ENCODE measurements around the gene NT5C1A.
A peak's percentile ranks its signal among the peaks of the same experiment; 100 is the strongest.

Gene NT5C1A

GRCh38 chr1:39680751-39681150 is 8.8 kb upstream of the NT5C1A start:
- no peak overlapping the region for H3K27ac ChIP-seq (ENCODE audit: insufficient read depth, low read depth, low read length, poor library complexity, severe bottlenecking)
- H3K4me1 ChIP-seq (ENCODE audit: control insufficient read depth, insufficient read depth, low read length), result no peaks in the 10 kb centered on the region
- WGBS, 2 experiments, result 80 to 81% methylated on average over 4 of the region's 4 CpGs
- peaks cover 88% of the 10 kb centered on the region for H3K27me3 ChIP-seq (ENCODE audit: control insufficient read depth, insufficient read depth, low read length, poor library complexity, severe bottlenecking)
- no peak overlapping the region for H3K4me3 ChIP-seq (ENCODE audit: insufficient read depth, low read depth, low read length)
- H3K9me3 ChIP-seq (ENCODE audit: control insufficient read depth, low read length), result no peaks in the 10 kb centered on the region
- H3K36me3 ChIP-seq (ENCODE audit: control insufficient read depth, insufficient read depth, low read length), result no peaks in the 10 kb centered on the region

DNA sequence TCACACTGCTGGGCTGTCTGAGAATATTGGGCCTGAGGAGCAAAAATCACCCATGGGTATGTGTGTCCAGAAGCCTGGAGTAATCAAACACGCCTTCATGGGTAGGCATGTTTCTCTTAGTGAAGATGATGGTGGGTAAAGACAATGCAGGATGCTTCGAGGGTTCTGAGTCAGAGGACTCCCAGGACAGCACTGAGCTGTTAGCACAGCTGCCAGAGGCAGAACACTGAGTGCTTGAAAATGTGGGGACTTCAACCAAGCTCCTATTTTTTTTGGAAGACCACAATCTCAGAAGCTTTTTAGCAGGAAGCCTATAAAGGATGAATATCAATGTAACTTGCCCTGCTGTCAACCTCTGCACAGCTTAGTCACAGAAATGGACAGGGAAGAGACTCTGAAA is 7.9 kb upstream of the NT5C1A start:
- Histone ChIP-seq H3K4me3 (ENCODE audit: insufficient read depth, low read depth, low read length) (no peak overlapping the region), H3K27ac (ENCODE audit: insufficient read depth, low read depth, low read length, poor library complexity, severe bottlenecking) (no peak overlapping the region), H3K36me3 (ENCODE audit: control insufficient read depth, insufficient read depth, low read length) (no peaks in the 10 kb centered on the region), H3K9me3 (ENCODE audit: control insufficient read depth, low read length) (no peaks in the 10 kb centered on the region), H3K27me3 (ENCODE audit: control insufficient read depth, insufficient read depth, low read length, poor library complexity, severe bottlenecking) (peaks cover 89% of the 10 kb centered on the region), H3K4me1 (ENCODE audit: control insufficient read depth, insufficient read depth, low read length) (no peaks in the 10 kb centered on the region)
- WGBS, 2 experiments, result 38 to 60% methylated on average over 2 of the region's 2 CpGs

DNA sequence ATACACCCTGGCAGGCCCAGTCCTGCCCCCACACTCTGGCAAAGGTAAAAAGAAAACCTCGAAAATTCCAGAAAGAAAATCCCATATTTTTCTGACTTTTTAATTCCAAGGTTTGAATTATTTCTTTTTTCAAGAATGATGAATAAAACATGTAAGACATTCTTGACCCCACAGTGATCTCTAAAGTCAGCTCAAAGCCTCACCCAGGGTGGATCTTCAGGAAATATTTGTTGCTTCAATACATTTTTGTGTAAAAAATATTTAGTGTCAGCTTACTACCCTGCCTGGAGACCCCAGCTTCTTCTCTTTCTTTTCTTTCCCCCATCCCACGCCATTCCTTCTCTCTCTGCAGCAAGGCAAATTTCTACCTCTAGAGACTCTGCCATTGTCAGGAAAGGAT is 7.0 kb upstream of the NT5C1A start:
- H3K36me3 ChIP-seq (ENCODE audit: control insufficient read depth, insufficient read depth, low read length), result no peaks in the 10 kb centered on the region
- no peaks in the 10 kb centered on the region for H3K9me3 ChIP-seq (ENCODE audit: control insufficient read depth, low read length)
- H3K4me1 ChIP-seq (ENCODE audit: control insufficient read depth, insufficient read depth, low read length), result no peaks in the 10 kb centered on the region
- WGBS, 2 experiments, result 50 to 77% methylated on average over 1 to 2 of the region's 2 CpGs
- H3K27ac ChIP-seq (ENCODE audit: insufficient read depth, low read depth, low read length, poor library complexity, severe bottlenecking), result no peak overlapping the region
- H3K4me3 ChIP-seq (ENCODE audit: insufficient read depth, low read depth, low read length), result no peak overlapping the region
- H3K27me3 ChIP-seq (ENCODE audit: control insufficient read depth, insufficient read depth, low read length, poor library complexity, severe bottlenecking), result peaks cover 89% of the 10 kb centered on the region

DNA sequence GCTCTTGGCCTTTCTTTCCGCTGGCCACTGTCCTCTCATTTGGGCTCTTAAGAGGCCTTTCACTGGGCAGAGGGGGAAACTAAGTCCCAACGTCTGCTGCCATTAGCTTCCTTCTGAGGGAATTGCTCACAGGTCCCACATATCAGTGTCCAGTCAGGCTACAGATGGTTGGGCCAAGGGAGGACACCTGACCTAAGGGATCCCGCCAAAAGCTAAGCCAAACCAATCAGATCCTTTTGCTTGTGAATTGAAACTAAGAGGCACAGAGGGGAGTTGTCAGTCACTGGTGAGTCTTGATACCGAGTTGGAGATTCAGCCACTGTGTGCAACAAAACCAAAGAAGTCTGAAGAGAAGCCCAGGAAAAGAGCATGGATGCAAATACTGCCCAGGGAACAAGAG is 5.7 kb upstream of the NT5C1A start:
- no peaks in the 10 kb centered on the region for H3K9me3 ChIP-seq (ENCODE audit: control insufficient read depth, low read length)
- H3K4me1 ChIP-seq (ENCODE audit: control insufficient read depth, insufficient read depth, low read length), result no peaks in the 10 kb centered on the region
- WGBS, 2 experiments, result 65 to 71% methylated on average over 4 of the region's 4 CpGs
- no peaks in the 10 kb centered on the region for H3K36me3 ChIP-seq (ENCODE audit: control insufficient read depth, insufficient read depth, low read length)
- peaks cover 89% of the 10 kb centered on the region for H3K27me3 ChIP-seq (ENCODE audit: control insufficient read depth, insufficient read depth, low read length, poor library complexity, severe bottlenecking)
- H3K27ac ChIP-seq (ENCODE audit: insufficient read depth, low read depth, low read length, poor library complexity, severe bottlenecking), result no peak overlapping the region
- H3K4me3 ChIP-seq (ENCODE audit: insufficient read depth, low read depth, low read length), result no peak overlapping the region

GRCh38 chr1:39676948-39677548 is 5.1 kb upstream of the NT5C1A start:
- no peaks in the 10 kb centered on the region for H3K9me3 ChIP-seq (ENCODE audit: control insufficient read depth, low read length)
- no peak overlapping the region for H3K4me3 ChIP-seq (ENCODE audit: insufficient read depth, low read depth, low read length)
- WGBS, 2 experiments, result 80 to 82% methylated on average over 6 of the region's 6 CpGs
- peaks cover 89% of the 10 kb centered on the region for H3K27me3 ChIP-seq (ENCODE audit: control insufficient read depth, insufficient read depth, low read length, poor library complexity, severe bottlenecking)
- H3K36me3 ChIP-seq (ENCODE audit: control insufficient read depth, insufficient read depth, low read length), result no peaks in the 10 kb centered on the region
- H3K4me1 ChIP-seq (ENCODE audit: control insufficient read depth, insufficient read depth, low read length), result no peaks in the 10 kb centered on the region
- H3K27ac ChIP-seq (ENCODE audit: insufficient read depth, low read depth, low read length, poor library complexity, severe bottlenecking), result no peak overlapping the region

DNA sequence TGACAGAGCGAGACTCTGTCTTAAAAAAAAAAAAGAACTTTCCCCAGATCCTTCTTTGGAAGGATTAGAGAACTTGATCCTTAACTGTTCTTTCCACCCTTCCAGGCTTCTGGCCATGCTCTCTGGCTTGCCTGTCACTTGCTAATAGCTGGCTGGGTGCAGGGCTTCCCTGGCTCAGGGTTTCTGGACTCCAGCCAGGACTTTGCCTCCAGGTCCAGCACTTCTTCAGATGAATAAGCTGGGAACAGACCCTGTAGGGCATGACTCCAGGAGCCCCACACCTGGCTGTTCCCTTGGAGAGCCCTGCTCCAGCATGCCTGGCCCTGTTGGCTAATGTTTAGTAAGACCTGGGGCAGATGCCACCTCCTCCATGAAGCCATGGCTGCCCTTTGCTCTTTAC is 3.3 kb upstream of the NT5C1A start:
- Histone ChIP-seq H3K36me3 (ENCODE audit: control insufficient read depth, insufficient read depth, low read length) (no peaks in the 10 kb centered on the region), H3K27ac (ENCODE audit: insufficient read depth, low read depth, low read length, poor library complexity, severe bottlenecking) (no peak overlapping the region), H3K4me1 (ENCODE audit: control insufficient read depth, insufficient read depth, low read length) (peaks cover 6% of the 10 kb centered on the region), H3K4me3 (ENCODE audit: insufficient read depth, low read depth, low read length) (no peak overlapping the region), H3K27me3 (ENCODE audit: control insufficient read depth, insufficient read depth, low read length, poor library complexity, severe bottlenecking) (peaks cover 89% of the 10 kb centered on the region), H3K9me3 (ENCODE audit: control insufficient read depth, low read length) (no peaks in the 10 kb centered on the region)
- 88 to 90% methylated on average over 1 of the region's 1 CpG for WGBS, 2 experiments

- Histone ChIP-seq H3K9me3 (ENCODE audit: control insufficient read depth, low read length) (no peaks in the 10 kb centered on the region), H3K27ac (ENCODE audit: insufficient read depth, low read depth, low read length, poor library complexity, severe bottlenecking) (no peak overlapping the region), H3K27me3 (ENCODE audit: control insufficient read depth, insufficient read depth, low read length, poor library complexity, severe bottlenecking) (peaks cover 89% of the 10 kb centered on the region), H3K4me3 (ENCODE audit: insufficient read depth, low read depth, low read length) (no peak overlapping the region), H3K36me3 (ENCODE audit: control insufficient read depth, insufficient read depth, low read length) (no peaks in the 10 kb centered on the region), H3K4me1 (ENCODE audit: control insufficient read depth, insufficient read depth, low read length) (peaks cover 6% of the 10 kb centered on the region)
- 70 to 78% methylated on average over 3 of the region's 3 CpGs for WGBS, 2 experiments
These were observed 1.3 kb upstream of the NT5C1A start for GRCh38 chr1:39673215-39673614.

- H3K9me3 ChIP-seq (ENCODE audit: control insufficient read depth, low read length), result no peaks in the 10 kb centered on the region
- H3K36me3 ChIP-seq (ENCODE audit: control insufficient read depth, insufficient read depth, low read length), result no peaks in the 10 kb centered on the region
- no peak overlapping the region for H3K27ac ChIP-seq (ENCODE audit: insufficient read depth, low read depth, low read length, poor library complexity, severe bottlenecking)
- H3K4me1 ChIP-seq (ENCODE audit: control insufficient read depth, insufficient read depth, low read length), result peaks cover 6% of the 10 kb centered on the region
- whole genome bisulfite sequencing, 2 experiments, result 8 to 12% methylated on average over 12 of the region's 12 CpGs
- H3K27me3 ChIP-seq (ENCODE audit: control insufficient read depth, insufficient read depth, low read length, poor library complexity, severe bottlenecking), result peaks cover 95% of the 10 kb centered on the region
- peak overlapping the region; percentile 33 for H3K4me3 ChIP-seq (ENCODE audit: insufficient read depth, low read depth, low read length)
These were observed 642 bp upstream of the NT5C1A start for GRCh38 chr1:39672551-39672947.

DNA sequence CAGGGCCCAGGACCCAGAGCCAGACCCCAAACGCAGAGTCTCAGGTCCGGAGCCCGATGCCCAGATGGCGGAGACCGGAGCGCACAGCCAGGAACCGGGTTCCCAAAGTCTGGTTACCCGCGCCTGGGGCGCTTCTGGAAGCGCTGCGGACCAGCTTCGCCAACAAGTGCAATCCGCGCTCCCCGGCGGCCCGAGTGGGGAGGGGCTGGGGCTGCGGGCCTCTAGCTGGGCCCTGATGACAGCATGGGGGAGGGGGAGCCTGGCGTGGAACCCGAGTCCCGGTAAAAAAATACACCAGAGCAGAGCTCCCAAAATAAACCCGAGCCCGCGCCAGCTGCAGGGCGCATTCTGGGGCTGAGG is 494 bp downstream of the NT5C1A start:
- peaks cover 95% of the 10 kb centered on the region for H3K27me3 ChIP-seq (ENCODE audit: control insufficient read depth, insufficient read depth, low read length, poor library complexity, severe bottlenecking)
- peaks cover 6% of the 10 kb centered on the region for H3K4me1 ChIP-seq (ENCODE audit: control insufficient read depth, insufficient read depth, low read length)
- WGBS, 2 experiments, result 4 to 5% methylated on average over 26 of the region's 26 CpGs
- peak overlapping the region; percentile 33 for H3K4me3 ChIP-seq (ENCODE audit: insufficient read depth, low read depth, low read length)
- H3K27ac ChIP-seq (ENCODE audit: insufficient read depth, low read depth, low read length, poor library complexity, severe bottlenecking), result no peak overlapping the region
- no peaks in the 10 kb centered on the region for H3K36me3 ChIP-seq (ENCODE audit: control insufficient read depth, insufficient read depth, low read length)
- H3K9me3 ChIP-seq (ENCODE audit: control insufficient read depth, low read length), result no peaks in the 10 kb centered on the region

- Histone ChIP-seq H3K4me1 (ENCODE audit: control insufficient read depth, insufficient read depth, low read length) (peaks cover 6% of the 10 kb centered on the region), H3K4me3 (ENCODE audit: insufficient read depth, low read depth, low read length) (no peak overlapping the region), H3K9me3 (ENCODE audit: control insufficient read depth, low read length) (no peaks in the 10 kb centered on the region), H3K27me3 (ENCODE audit: control insufficient read depth, insufficient read depth, low read length, poor library complexity, severe bottlenecking) (peaks cover 100% of the 10 kb centered on the region), H3K36me3 (ENCODE audit: control insufficient read depth, insufficient read depth, low read length) (no peaks in the 10 kb centered on the region), H3K27ac (ENCODE audit: insufficient read depth, low read depth, low read length, poor library complexity, severe bottlenecking) (no peak overlapping the region)
- 11 to 12% methylated on average over 1 of the region's 1 CpG for WGBS, 2 experiments
These were observed 1.2 kb downstream of the NT5C1A start for GRCh38 chr1:39670689-39671088.

GRCh38 chr1:39668894-39669293 is 3.0 kb downstream of the NT5C1A start:
- no peaks in the 10 kb centered on the region for H3K9me3 ChIP-seq (ENCODE audit: control insufficient read depth, low read length)
- WGBS, 2 experiments, result 87 to 88% methylated on average over 3 of the region's 3 CpGs
- no peak overlapping the region for H3K4me3 ChIP-seq (ENCODE audit: insufficient read depth, low read depth, low read length)
- H3K36me3 ChIP-seq (ENCODE audit: control insufficient read depth, insufficient read depth, low read length), result no peaks in the 10 kb centered on the region
- H3K4me1 ChIP-seq (ENCODE audit: control insufficient read depth, insufficient read depth, low read length), result peaks cover 6% of the 10 kb centered on the region
- no peak overlapping the region for H3K27ac ChIP-seq (ENCODE audit: insufficient read depth, low read depth, low read length, poor library complexity, severe bottlenecking)
- H3K27me3 ChIP-seq (ENCODE audit: control insufficient read depth, insufficient read depth, low read length, poor library complexity, severe bottlenecking), result peaks cover 92% of the 10 kb centered on the region

Data from ectodermal cell (in vitro differentiated cells).